ENCODE data around the gene PXN. TPM values are rescaled to one million over a fixed set of nuclear protein-coding genes. Genes with fewer than 3 reads are reported as not detected.

Gene PXN
- total RNA-seq, 2 donors from 2014 or later: 133 to 142 TPM

GRCh38 chr12:120169946-120170345, 95.6 kb downstream of the PXN start:
- no peak for DNase-seq
- TF ChIP-seq, protein P1, sequence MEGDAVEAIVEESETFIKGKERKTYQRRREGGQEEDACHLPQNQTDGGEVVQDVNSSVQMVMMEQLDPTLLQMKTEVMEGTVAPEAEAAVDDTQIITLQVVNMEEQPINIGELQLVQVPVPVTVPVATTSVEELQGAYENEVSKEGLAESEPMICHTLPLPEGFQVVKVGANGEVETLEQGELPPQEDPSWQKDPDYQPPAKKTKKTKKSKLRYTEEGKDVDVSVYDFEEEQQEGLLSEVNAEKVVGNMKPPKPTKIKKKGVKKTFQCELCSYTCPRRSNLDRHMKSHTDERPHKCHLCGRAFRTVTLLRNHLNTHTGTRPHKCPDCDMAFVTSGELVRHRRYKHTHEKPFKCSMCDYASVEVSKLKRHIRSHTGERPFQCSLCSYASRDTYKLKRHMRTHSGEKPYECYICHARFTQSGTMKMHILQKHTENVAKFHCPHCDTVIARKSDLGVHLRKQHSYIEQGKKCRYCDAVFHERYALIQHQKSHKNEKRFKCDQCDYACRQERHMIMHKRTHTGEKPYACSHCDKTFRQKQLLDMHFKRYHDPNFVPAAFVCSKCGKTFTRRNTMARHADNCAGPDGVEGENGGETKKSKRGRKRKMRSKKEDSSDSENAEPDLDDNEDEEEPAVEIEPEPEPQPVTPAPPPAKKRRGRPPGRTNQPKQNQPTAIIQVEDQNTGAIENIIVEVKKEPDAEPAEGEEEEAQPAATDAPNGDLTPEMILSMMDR (IDR thresholded peaks at IDR 0.05): no peak
- H3K27me3 ChIP-seq: no peaks in the 10 kb centered on the region
- no peak overlapping the region for H3K27ac ChIP-seq
- H3K4me1 ChIP-seq: no peaks in the 10 kb centered on the region
- no peaks in the 10 kb centered on the region for H3K9me3 ChIP-seq
- intact Hi-C loops (cut with DNase I): no loop called here
- H3K36me3 ChIP-seq: peaks cover 23% of the 10 kb centered on the region
- no peak overlapping the region for H3K9ac ChIP-seq (ENCODE audit: low read depth in 2 of 2, low read length in 2 of 2)
- H3K4me3 ChIP-seq: no peak overlapping the region

GRCh38 chr12:120168337-120168736, 97.2 kb downstream of the PXN start:
- TF ChIP-seq, protein P1 (IDR thresholded peaks at IDR 0.05): no peak

DNA sequence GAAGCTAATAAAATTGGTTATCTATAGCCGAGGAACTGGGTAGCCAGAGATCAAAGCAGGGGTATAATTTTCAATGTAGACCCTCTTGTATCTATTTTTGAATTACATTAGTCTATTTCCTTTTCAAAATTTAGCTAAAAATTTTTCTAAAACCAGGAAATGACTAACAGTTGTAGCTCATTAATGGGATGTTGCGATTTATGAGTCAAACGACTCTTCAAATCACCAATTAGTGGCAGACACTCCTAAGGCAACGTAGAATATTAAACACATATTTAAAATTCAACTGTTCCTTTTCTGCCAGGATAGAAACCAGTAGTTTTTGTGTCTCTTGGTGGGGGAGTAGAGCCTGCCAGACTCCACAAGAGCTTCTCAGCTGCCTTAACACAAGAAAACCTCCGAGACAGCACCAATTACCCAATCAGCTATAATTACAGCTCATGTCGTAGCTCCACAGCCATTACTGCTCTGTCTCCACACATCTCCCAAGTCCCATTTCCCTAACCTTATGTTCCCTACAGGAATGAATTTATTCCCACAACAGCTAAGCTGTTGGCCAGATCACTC, 97.9 kb downstream of the PXN start:
- Histone ChIP-seq H3K9me3 (no peaks in the 10 kb centered on the region), H3K9ac (ENCODE audit: low read depth in 2 of 2, low read length in 2 of 2) (no peak overlapping the region), H3K27ac (no peak overlapping the region), H3K27me3 (no peaks in the 10 kb centered on the region), H3K36me3 (peaks cover 16% of the 10 kb centered on the region), H3K4me3 (no peak overlapping the region), H3K4me1 (no peaks in the 10 kb centered on the region)
- TF ChIP-seq, protein P1 (IDR thresholded peaks at IDR 0.05): no peak
- no peak for DNase-seq
- intact Hi-C loops (cut with DNase I): no loop called here

More at GRCh38 chr12:120168337-120168736, 97.2 kb downstream of the PXN start:
- Histone ChIP-seq H3K4me3 (no peak overlapping the region), H3K4me1 (no peaks in the 10 kb centered on the region), H3K9me3 (no peaks in the 10 kb centered on the region), H3K9ac (ENCODE audit: low read depth in 2 of 2, low read length in 2 of 2) (no peak overlapping the region), H3K27ac (no peak overlapping the region), H3K36me3 (peaks cover 19% of the 10 kb centered on the region), H3K27me3 (no peaks in the 10 kb centered on the region)
- no peak for DNase-seq
- intact Hi-C loops (cut with DNase I): no loop called here

- Histone ChIP-seq H3K4me3 (no peak overlapping the region), H3K9ac (ENCODE audit: low read depth in 2 of 2, low read length in 2 of 2) (no peak overlapping the region), H3K9me3 (no peaks in the 10 kb centered on the region), H3K27ac (no peak overlapping the region), H3K27me3 (no peaks in the 10 kb centered on the region), H3K36me3 (peaks cover 28% of the 10 kb centered on the region), H3K4me1 (no peaks in the 10 kb centered on the region)
- TF ChIP-seq, protein P1 (IDR thresholded peaks at IDR 0.05): no peak
- DNase-seq: no peak
- intact Hi-C loops (cut with DNase I): no loop called here
Observed at GRCh38 chr12:120164293-120164692, 101.2 kb downstream of the PXN start.

GRCh38 chr12:120162763-120163162, 102.8 kb downstream of the PXN start:
- TF ChIP-seq, protein P1 (IDR thresholded peaks at IDR 0.05): no peak
- Histone ChIP-seq H3K36me3 (peaks cover 31% of the 10 kb centered on the region), H3K9me3 (no peaks in the 10 kb centered on the region), H3K27me3 (no peaks in the 10 kb centered on the region), H3K27ac (no peak overlapping the region), H3K4me3 (no peak overlapping the region), H3K9ac (ENCODE audit: low read depth in 2 of 2, low read length in 2 of 2) (no peak overlapping the region), H3K4me1 (no peaks in the 10 kb centered on the region)
- DNase-seq: no peak
- intact Hi-C loops (cut with DNase I): no loop called here
